GM10266 (cell line): ENCODE results near the gene BRMS1.

Source experiments
- DNase-seq: peaks from one replicate; pipeline ENCODE4 v3.0.0; 2012; ENCODE audit errors: extremely low spot score
- TF ChIP-seq, protein P1 (sequence below): IDR thresholded peaks from 2 replicates; pipeline ENCODE4 v1.5.1; 2012; ENCODE audit warnings: mild to moderate bottlenecking, low read depth; ENCODE audit not compliant: control insufficient read depth, insufficient read depth; ENCODE audit errors: missing control alignments

The BRMS1 gene

DNA sequence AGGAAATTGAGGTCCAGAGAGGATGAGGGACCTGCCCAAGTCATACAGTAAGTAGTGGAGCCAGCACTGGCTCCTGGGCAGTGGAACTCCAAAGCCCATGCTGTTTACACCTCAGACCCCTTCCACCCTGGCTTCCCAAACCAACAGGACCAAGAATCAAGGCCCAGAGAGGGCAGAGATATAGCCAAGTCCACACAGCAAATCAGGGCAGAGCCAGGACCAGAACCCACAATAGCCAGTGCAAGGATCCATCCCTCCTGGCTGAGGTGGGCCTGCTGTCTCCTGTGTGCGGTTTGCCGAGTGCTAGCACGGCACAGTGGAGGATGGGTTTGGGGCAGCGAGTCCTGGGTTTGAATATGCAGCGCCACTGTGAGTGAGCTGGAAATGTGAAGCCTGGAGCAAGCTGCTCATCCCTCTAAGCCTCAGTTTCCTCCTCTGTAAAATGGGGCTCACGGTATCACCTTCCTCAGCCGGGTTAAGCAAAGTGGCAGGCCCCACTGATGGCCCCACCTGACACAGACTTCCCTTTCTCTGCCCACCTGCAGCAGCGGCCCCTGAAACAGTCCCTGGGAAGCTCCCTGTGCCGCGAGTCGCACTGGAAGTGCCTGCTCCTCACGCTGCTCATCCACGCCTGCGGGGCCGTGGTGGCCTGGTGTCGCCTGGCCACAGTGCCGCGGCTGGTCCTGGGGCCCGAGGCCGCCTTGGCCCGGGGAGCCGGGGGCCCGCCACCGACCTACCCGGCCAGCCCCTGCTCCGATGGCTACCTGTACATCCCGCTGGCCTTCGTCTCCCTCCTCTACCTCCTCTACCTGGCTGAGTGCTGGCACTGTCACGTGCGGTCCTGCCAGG lies 50.9 kb downstream of the BRMS1 start:
- TF ChIP-seq, protein P1, sequence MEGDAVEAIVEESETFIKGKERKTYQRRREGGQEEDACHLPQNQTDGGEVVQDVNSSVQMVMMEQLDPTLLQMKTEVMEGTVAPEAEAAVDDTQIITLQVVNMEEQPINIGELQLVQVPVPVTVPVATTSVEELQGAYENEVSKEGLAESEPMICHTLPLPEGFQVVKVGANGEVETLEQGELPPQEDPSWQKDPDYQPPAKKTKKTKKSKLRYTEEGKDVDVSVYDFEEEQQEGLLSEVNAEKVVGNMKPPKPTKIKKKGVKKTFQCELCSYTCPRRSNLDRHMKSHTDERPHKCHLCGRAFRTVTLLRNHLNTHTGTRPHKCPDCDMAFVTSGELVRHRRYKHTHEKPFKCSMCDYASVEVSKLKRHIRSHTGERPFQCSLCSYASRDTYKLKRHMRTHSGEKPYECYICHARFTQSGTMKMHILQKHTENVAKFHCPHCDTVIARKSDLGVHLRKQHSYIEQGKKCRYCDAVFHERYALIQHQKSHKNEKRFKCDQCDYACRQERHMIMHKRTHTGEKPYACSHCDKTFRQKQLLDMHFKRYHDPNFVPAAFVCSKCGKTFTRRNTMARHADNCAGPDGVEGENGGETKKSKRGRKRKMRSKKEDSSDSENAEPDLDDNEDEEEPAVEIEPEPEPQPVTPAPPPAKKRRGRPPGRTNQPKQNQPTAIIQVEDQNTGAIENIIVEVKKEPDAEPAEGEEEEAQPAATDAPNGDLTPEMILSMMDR, result no peak
- no peak for DNase-seq

DNA sequence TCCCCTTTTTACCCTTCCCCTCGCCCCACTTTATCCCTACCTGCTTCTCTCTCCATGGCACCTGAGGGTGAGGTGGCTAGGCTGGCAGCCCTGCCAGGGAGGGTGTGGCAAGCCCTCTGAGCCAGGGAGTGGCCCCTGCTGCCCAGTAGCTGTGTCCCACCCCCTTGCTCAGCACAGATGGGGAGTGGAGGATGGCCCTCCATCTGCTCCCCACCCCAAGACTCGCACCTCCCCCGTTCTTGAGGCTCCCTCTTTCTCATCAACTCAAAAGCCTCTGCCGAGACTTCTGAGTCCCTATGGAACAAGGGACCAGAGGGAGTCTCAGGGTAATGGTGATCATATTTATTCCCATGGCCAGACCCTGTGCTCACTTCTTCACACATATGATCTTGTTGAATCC lies 51.6 kb downstream of the BRMS1 start:
- TF ChIP-seq, protein P1, result no peak
- no peak for DNase-seq

DNA sequence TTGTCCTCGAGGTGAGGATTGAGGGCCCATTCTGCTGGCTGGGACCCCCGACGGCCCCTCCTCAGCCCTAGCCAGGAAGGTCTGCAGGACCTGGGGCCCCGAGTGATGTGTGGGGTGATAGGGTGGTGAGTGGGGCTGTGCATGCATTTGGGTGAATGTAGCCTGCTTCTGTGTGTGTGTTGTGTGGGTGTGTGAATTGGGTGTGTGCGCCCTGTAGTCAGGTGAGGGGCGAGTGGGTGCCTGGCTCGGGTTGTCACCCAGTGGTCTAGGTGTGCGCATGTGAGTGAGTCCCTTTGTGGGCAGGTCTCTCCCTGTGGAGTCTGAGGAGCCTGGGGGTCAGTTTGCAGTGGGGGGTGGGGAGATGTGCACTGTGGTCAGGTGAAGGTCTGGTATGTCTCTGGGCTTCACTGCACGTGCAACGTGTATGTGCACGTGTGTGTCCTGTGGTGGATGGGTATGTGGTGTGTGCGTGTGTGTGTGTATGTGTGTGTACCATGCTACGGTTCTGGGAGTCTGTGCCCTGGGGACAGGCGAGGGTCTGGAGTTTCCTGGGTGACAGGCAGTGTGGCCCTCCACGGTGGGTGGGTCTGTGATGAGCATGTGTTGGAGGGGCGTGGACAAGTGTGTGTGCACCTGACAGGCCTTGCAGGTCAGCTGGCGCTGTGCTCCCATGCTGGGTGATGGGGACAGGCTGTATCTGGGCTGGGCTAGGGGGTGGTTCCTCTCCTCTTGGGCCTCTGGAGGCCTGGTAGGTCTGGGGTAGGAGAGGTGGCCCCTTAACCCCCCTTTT lies 52.2 kb downstream of the BRMS1 start:
- no peak for DNase-seq
- TF ChIP-seq, protein P1, result no peak

DNA sequence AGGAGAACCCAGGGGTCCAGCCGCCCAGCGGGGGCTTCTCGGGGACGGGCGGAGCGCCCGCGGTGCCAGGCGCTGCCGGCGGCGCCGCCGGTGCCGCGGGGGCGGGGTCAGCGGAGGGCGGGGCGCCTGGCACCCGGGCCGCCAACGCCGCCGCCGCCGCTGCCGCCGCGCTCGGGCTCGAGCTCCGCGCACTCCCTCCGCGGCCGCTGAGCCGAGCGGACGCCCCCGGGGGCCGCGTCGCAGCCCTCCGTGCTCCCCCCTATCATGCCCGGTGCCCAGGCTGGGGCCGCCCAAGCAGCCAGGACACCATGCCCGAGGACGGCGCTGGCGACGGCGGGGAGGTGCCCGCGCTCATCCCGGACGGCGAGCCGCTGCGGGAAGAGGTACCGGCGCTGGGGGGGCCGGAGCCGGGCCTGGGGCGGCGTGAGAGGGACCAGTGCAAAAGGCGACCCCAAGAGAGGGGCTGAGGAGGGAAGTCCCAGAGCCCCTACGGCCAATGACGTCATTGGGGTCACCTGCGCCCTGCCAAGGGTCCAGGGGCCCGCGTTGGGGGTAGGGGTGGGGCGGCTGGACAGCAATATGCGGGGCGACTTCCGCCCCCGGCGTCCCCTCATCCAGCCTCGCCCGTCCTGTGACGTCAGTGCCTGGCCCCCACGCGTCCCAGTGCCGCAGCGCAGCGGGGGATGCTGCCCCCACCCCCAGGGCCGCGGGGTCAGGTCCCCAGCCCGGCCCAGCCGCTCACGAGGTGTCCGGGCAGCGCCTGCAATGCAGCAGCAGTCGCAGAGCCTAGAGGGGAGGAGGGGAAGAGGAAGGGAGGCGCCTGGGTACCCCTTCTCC lies 53.0 kb downstream of the BRMS1 start, which contains the start of gene TMEM151A:
TMEM151A (plus strand) TSS at position 189 of the 837 bp plus-strand sequence; CDS start at position 309, 120 bp downstream.
- no peak for DNase-seq
- TF ChIP-seq, protein P1, result no peak

DNA sequence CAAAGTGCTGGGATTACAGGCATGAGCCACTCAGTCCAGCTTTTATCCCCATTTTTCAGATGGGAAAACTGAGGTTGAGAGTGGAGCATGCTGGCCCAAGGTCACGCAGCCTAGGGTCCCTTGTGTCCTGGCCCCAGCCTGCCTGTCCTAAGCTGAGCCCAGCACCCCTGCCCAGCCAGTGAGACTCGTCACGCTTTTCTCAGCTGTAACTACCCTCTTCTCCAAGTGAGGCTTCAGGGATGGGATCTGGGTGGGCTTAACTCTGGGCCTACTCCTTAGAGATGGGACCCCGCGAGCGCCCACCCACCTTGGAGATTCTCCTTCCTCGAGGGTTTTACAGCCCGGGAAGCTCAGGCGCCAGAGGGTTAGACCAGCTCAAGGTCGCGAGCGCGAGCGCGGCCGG lies 53.6 kb downstream of the BRMS1 start:
- TF ChIP-seq, protein P1, result no peak

DNA sequence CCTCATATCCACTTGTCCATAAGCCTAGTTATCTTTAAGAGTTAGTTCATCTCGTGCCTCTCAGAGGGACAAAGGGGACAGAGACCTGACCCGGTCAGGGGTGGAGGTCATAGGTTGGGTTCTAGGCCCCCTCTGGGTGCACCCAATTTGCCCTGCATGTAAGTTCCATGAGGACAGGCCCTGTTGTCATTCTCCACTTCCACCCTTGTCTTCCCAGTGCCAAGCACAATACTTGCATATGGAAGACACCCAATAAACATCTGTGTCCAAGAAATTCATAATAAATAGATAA lies 54.6 kb downstream of the BRMS1 start:
- TF ChIP-seq, protein P1, result no peak
- DNase-seq, result no peak

More for the DNA sequence above, 53.6 kb downstream of the BRMS1 start:
- no peak for DNase-seq
